Mesothelial cell of epicardium (in vitro differentiated cells): Measurements from ENCODE around the gene GABRP. TPM values are rescaled to one million over a fixed set of nuclear protein-coding genes. Genes with fewer than 3 reads are reported as not detected.

Experiments used
- DNase-seq, 2 experiments: peaks; one replicate each; pipeline ENCODE4 v3.0.0; 2021; ENCODE audit warnings: low spot score in 2 of 2; ENCODE audit not compliant: unreplicated experiment in 2 of 2
- H3K27ac Mint-ChIP-seq: 2 replicates; pipeline ENCODE4 v1.8.0; 2021; ENCODE audit warnings: mixed read lengths
- H3K27me3 Mint-ChIP-seq: 2 replicates; pipeline ENCODE4 v1.8.0; 2021; ENCODE audit warnings: low read depth, mixed read lengths
- H3K36me3 Mint-ChIP-seq: 2 replicates; pipeline ENCODE4 v1.8.0; 2021; ENCODE audit warnings: mixed read lengths
- H3K4me1 Mint-ChIP-seq: 2 replicates; pipeline ENCODE4 v1.8.0; 2021; ENCODE audit warnings: mixed read lengths
- H3K4me3 Mint-ChIP-seq: 2 replicates; pipeline ENCODE4 v1.8.0; 2021; ENCODE audit warnings: mild to moderate bottlenecking, moderate library complexity, mixed read lengths
- H3K9me3 Mint-ChIP-seq: 2 replicates; pipeline ENCODE4 v1.8.0; 2021; ENCODE audit warnings: mixed read lengths
- CTCF ChIP-seq: fragments of 200-600 bp; sonication (generic); IDR thresholded peaks from one replicate; pipeline ENCODE4 v1.5.0; 2021; ENCODE audit warnings: antibody characterized with exemption; ENCODE audit not compliant: unreplicated experiment
- total RNA-seq: library from RNA; stranded (reverse); gene quantifications from 3 replicates; pipeline ENCODE4 v1.2.1, GENCODE V29; 2021

GABRP gene
- total RNA-seq, 1 donor from 2014 or later, result 301 TPM

GRCh38 chr5:170785416-170785815 lies 1.9 kb downstream of the GABRP start:
- Mint-ChIP-seq H3K9me3 (no peaks in the 10 kb centered on the region), H3K36me3 (no peaks in the 10 kb centered on the region), H3K27ac (peak overlapping the region; percentile 78), H3K4me1 (peaks cover 80% of the 10 kb centered on the region), H3K4me3 (peak overlapping the region; percentile 78), H3K27me3 (no peaks in the 10 kb centered on the region)
- no peak for TF ChIP-seq CTCF
- DNase-seq, result no peak

GRCh38 chr5:170787216-170787615 lies 3.7 kb downstream of the GABRP start:
- Mint-ChIP-seq H3K4me1 (peaks cover 76% of the 10 kb centered on the region), H3K27ac (peak overlapping the region; percentile 79), H3K4me3 (peak overlapping the region; percentile 31), H3K27me3 (no peaks in the 10 kb centered on the region), H3K9me3 (no peaks in the 10 kb centered on the region), H3K36me3 (peaks cover under 1% of the 10 kb centered on the region)
- TF ChIP-seq CTCF, result no peak
- DNase-seq, result no peak

- Mint-ChIP-seq H3K27me3 (no peaks in the 10 kb centered on the region), H3K9me3 (no peaks in the 10 kb centered on the region), H3K36me3 (peaks cover 6% of the 10 kb centered on the region), H3K4me1 (peaks cover 60% of the 10 kb centered on the region), H3K27ac (peak overlapping the region; percentile 76), H3K4me3 (peak overlapping the region; percentile 38)
- no peak for DNase-seq
- TF ChIP-seq CTCF, result no peak
These were observed 5.2 kb downstream of the GABRP start for GRCh38 chr5:170788626-170789304.

- Mint-ChIP-seq H3K9me3 (no peaks in the 10 kb centered on the region), H3K36me3 (peaks cover 9% of the 10 kb centered on the region), H3K4me1 (peaks cover 40% of the 10 kb centered on the region), H3K4me3 (no peak overlapping the region), H3K27ac (peak overlapping the region; percentile 55), H3K27me3 (no peaks in the 10 kb centered on the region)
- DNase-seq, result peak in 1 of 2 experiments; percentile 66
- peak; percentile 38 for TF ChIP-seq CTCF
These were observed 7.9 kb downstream of the GABRP start for GRCh38 chr5:170791325-170791954.

- Mint-ChIP-seq H3K4me1 (peaks cover 33% of the 10 kb centered on the region), H3K9me3 (no peaks in the 10 kb centered on the region), H3K4me3 (no peak overlapping the region), H3K27me3 (no peaks in the 10 kb centered on the region), H3K36me3 (peaks cover 16% of the 10 kb centered on the region), H3K27ac (no peak overlapping the region)
- no peak for DNase-seq
- no peak for TF ChIP-seq CTCF
These were observed 9.4 kb downstream of the GABRP start for GRCh38 chr5:170792878-170793277.
